H9 (cell line): ENCODE measurements around the gene EPHA3. TPM values are rescaled to one million over a fixed set of nuclear protein-coding genes. Genes with fewer than 3 reads are reported as not detected.

Source experiments
- DNase-seq: peaks from one replicate; pipeline ENCODE4 v3.0.0-alpha.2; 2017
- H2AFZ ChIP-seq: one replicate; pipeline ENCODE4 v1.6.1; 2013; ENCODE audit warnings: mild to moderate bottlenecking, low read length, control low read depth, moderate library complexity
- H2AK5ac ChIP-seq: 2 replicates; pipeline ENCODE4 v1.6.1; 2013; ENCODE audit warnings: low read length, control low read depth, mixed read lengths; ENCODE audit not compliant: insufficient read length
- H2BK120ac ChIP-seq: one replicate; pipeline ENCODE4 v1.6.1; 2013; ENCODE audit warnings: low read depth, mild to moderate bottlenecking, low read length, control low read depth, inconsistent platforms; ENCODE audit not compliant: poor library complexity, severe bottlenecking
- H2BK12ac ChIP-seq: 2 replicates; pipeline ENCODE4 v1.6.1; 2013; ENCODE audit warnings: low read length, control low read depth, mixed read lengths, low read depth; ENCODE audit not compliant: insufficient read length
- H2BK15ac ChIP-seq: 2 replicates; pipeline ENCODE4 v1.6.1; 2013; ENCODE audit warnings: low read depth, low read length, control low read depth
- H2BK20ac ChIP-seq: one replicate; pipeline ENCODE4 v1.6.1; 2013; ENCODE audit warnings: low read depth, mild to moderate bottlenecking, low read length, control low read depth, inconsistent platforms; ENCODE audit not compliant: poor library complexity, severe bottlenecking
- H2BK5ac ChIP-seq: 2 replicates; pipeline ENCODE4 v1.6.1; 2013; ENCODE audit warnings: low read length, control low read depth, mixed read lengths; ENCODE audit not compliant: insufficient read length
- H3K14ac ChIP-seq: 2 replicates; pipeline ENCODE4 v1.6.1; 2013; ENCODE audit warnings: low read length, control low read depth; ENCODE audit not compliant: insufficient read depth
- H3K18ac ChIP-seq: 2 replicates; pipeline ENCODE4 v1.6.1; 2013; ENCODE audit warnings: low read depth, mild to moderate bottlenecking, mixed read lengths, low read length, control low read depth; ENCODE audit not compliant: insufficient read length
- H3K23ac ChIP-seq: 2 replicates; pipeline ENCODE4 v1.6.1; 2013; ENCODE audit warnings: low read length, control low read depth, mixed read lengths, low read depth; ENCODE audit not compliant: insufficient read length
- H3K23me2 ChIP-seq: 2 replicates; pipeline ENCODE4 v1.6.1; 2013; ENCODE audit warnings: low read depth, mild to moderate bottlenecking, mixed read lengths, low read length, control low read depth; ENCODE audit not compliant: insufficient read length, poor library complexity, severe bottlenecking
- H3K27ac ChIP-seq: 2 replicates; pipeline ENCODE4 v1.5.1; 2013; ENCODE audit warnings: low read length, control low read depth, mixed read lengths, low read depth; ENCODE audit not compliant: insufficient read length
- H3K27me3 ChIP-seq: 2 replicates; pipeline ENCODE4 v1.6.1; 2013; ENCODE audit warnings: low read length, control low read depth, inconsistent platforms; ENCODE audit not compliant: insufficient read depth
- H3K4ac ChIP-seq: 2 replicates; pipeline ENCODE4 v1.6.1; 2013; ENCODE audit warnings: low read depth, mild to moderate bottlenecking, control low read depth, inconsistent platforms, low read length, moderate library complexity
- H3K4me1 ChIP-seq: 2 replicates; pipeline ENCODE4 v1.6.1; 2013; ENCODE audit warnings: low read length, control low read depth, inconsistent platforms; ENCODE audit not compliant: insufficient read depth
- H3K4me2 ChIP-seq: 2 replicates; pipeline ENCODE4 v1.6.1; 2013; ENCODE audit warnings: low read length, control low read depth, mixed read lengths; ENCODE audit not compliant: insufficient read length, insufficient read depth
- H3K56ac ChIP-seq: 2 replicates; pipeline ENCODE4 v1.6.1; 2013; ENCODE audit warnings: low read depth, mild to moderate bottlenecking, mixed read lengths, low read length, control low read depth; ENCODE audit not compliant: insufficient read length
- H3K79me1 ChIP-seq: 2 replicates; pipeline ENCODE4 v1.6.1; 2013; ENCODE audit warnings: low read depth, mild to moderate bottlenecking, moderate library complexity, low read length, control low read depth, inconsistent platforms; ENCODE audit not compliant: insufficient read depth, poor library complexity, severe bottlenecking
- H3K79me2 ChIP-seq: 2 replicates; pipeline ENCODE4 v1.6.1; 2013; ENCODE audit warnings: low read length, control low read depth, inconsistent platforms; ENCODE audit not compliant: insufficient read depth
- H3K9ac ChIP-seq: 2 replicates; pipeline ENCODE4 v1.6.1; 2013; ENCODE audit warnings: low read length, control low read depth, mixed read lengths; ENCODE audit not compliant: insufficient read length; ENCODE audit errors: extremely low read depth
- H3K9me3 ChIP-seq: one replicate; pipeline ENCODE4 v1.6.1; 2013; ENCODE audit warnings: low read depth, low read length, inconsistent platforms; ENCODE audit not compliant: control insufficient read depth
- H3T11ph ChIP-seq: one replicate; pipeline ENCODE4 v1.6.1; 2013; ENCODE audit warnings: mild to moderate bottlenecking, low read length, control low read depth, inconsistent platforms
- H4K20me1 ChIP-seq: one replicate; pipeline ENCODE4 v1.6.1; 2013; ENCODE audit not compliant: control insufficient read depth, insufficient read length, insufficient read depth
- H4K5ac ChIP-seq: 2 replicates; pipeline ENCODE4 v1.6.1; 2013; ENCODE audit warnings: low read depth, mild to moderate bottlenecking, mixed read lengths, low read length, control low read depth; ENCODE audit not compliant: insufficient read length
- H4K8ac ChIP-seq: replicated peaks from 2 replicates; pipeline ENCODE4 v1.6.1; 2013; ENCODE audit warnings: low read length, control low read depth, mixed read lengths, low read depth; ENCODE audit not compliant: insufficient read length
- H4K91ac ChIP-seq: 2 replicates; pipeline ENCODE4 v1.6.1; 2013; ENCODE audit warnings: low read depth, mild to moderate bottlenecking, moderate library complexity, mixed read lengths, low read length, control low read depth; ENCODE audit not compliant: insufficient read length
- H3K27ac Mint-ChIP-seq, 3 experiments: 2 replicates in 2 of 3; 3 replicates in 1 of 3; pipeline ENCODE4 v1.8.0; 2020 to 2021; ENCODE audit warnings: mixed read lengths in 3 of 3, mild to moderate bottlenecking in 1 of 3, moderate library complexity in 1 of 3
- H3K27me3 Mint-ChIP-seq: 2 replicates; pipeline ENCODE4 v1.8.0; 2021; ENCODE audit warnings: low read depth, mild to moderate bottlenecking, moderate library complexity, mixed read lengths
- H3K36me3 Mint-ChIP-seq, 3 experiments: 2 replicates in 2 of 3; 3 replicates in 1 of 3; pipeline ENCODE4 v1.8.0; 2020 to 2021; ENCODE audit warnings: low read depth in 3 of 3, mixed read lengths in 3 of 3; ENCODE audit not compliant: insufficient read depth in 1 of 3
- H3K4me1 Mint-ChIP-seq, 2 experiments: 2 replicates each; pipeline ENCODE4 v1.8.0; 2020; ENCODE audit warnings: mixed read lengths in 2 of 2
- H3K4me3 Mint-ChIP-seq, 2 experiments: 2 replicates in 1 of 2; 3 replicates in 1 of 2; pipeline ENCODE4 v1.8.0; 2020 to 2021; ENCODE audit warnings: mild to moderate bottlenecking in 2 of 2, mixed read lengths in 2 of 2, moderate library complexity in 1 of 2
- H3K9me3 Mint-ChIP-seq, 2 experiments: 2 replicates in 1 of 2; 3 replicates in 1 of 2; pipeline ENCODE4 v1.8.0; 2020; ENCODE audit warnings: mild to moderate bottlenecking in 2 of 2, mixed read lengths in 2 of 2, moderate library complexity in 1 of 2
- WGBS: extraction: QIAGEN DNeasy Blood & Tissue Kit; methylation state at CpG from one replicate; pipeline ENCODE4 v1.1.7; 2013; ENCODE audit warnings: missing lambda C conversion rate, low lambda C conversion rate, mixed read lengths; ENCODE audit not compliant: insufficient read length; ENCODE audit errors: extremely low coverage; 5-methylcytosine and 5-hydroxymethylcytosine counted together
- total RNA-seq: library from RNA; stranded (reverse); gene quantifications from 2 replicates; pipeline ENCODE4 v1.2.1, GENCODE V29; 2021
- TF ChIP-seq, protein P1 (sequence below): fragments of 200-600 bp; sonication (generic); conservative IDR thresholded peaks from 3 replicates; pipeline ENCODE4 v1.8.0; 2021; ENCODE audit warnings: antibody characterized with exemption, mild to moderate bottlenecking

The EPHA3 gene
- total RNA-seq, 1 experiment from 2014 or later: 0.66 TPM

DNA sequence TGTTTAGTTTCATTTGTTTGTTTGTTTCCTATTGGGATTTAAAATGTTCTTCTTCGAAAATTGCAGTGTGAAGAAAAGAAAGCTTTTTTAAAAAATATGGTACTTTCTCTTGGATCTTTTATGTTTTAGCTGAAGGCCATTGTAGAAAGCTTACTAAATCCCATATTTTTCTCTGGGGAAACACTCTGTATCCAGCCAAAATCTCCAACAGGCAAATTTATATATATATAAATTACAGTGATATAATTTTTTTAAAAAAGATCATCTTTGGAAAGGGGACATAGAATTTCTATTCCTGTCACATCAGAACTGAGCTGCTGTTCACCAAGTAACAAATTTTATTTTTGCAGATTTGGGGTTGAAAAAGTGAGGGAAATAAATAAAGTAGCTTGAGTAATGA, 19.6 kb upstream of the EPHA3 start:
- Histone ChIP-seq H3K4ac (no peak overlapping the region), H2BK120ac (no peak overlapping the region), H3K4me1 (no peaks in the 10 kb centered on the region), H3K27ac (no peak overlapping the region), H3K23me2 (no peaks in the 10 kb centered on the region), H2BK5ac (no peak overlapping the region), H3K27me3 (no peaks in the 10 kb centered on the region), H2AFZ (no peak overlapping the region), H3K9ac (no peak overlapping the region), H4K20me1 (no peaks in the 10 kb centered on the region), H3K56ac (no peak overlapping the region), H2BK12ac (no peak overlapping the region), H3K79me2 (no peaks in the 10 kb centered on the region), H3K14ac (no peak overlapping the region), H3K18ac (no peak overlapping the region), H4K91ac (no peak overlapping the region), H3K79me1 (no peaks in the 10 kb centered on the region), H2BK15ac (no peak overlapping the region), H3K23ac (no peak overlapping the region), H3K4me2 (no peak overlapping the region), H4K8ac (no peak overlapping the region), H3T11ph (no peak overlapping the region), H2BK20ac (no peak overlapping the region), H2AK5ac (no peak overlapping the region), H4K5ac (no peak overlapping the region), H3K9me3 (no peaks in the 10 kb centered on the region)
- no CpG with 5 or more reads among the region's 1 CpG for WGBS
- Mint-ChIP-seq H3K9me3 (0 out of 5 replicates have a peak, but pooled peaks cover 0 to 2% of the 10 kb centered on the region in 2 experiments), H3K36me3 (no peaks in the 10 kb centered on the region), H3K4me3 (no peak overlapping the region), H3K27me3 (no peaks in the 10 kb centered on the region), H3K4me1 (peaks cover 3 to 4% of the 10 kb centered on the region in 2 experiments; a peak in 1 of 4 replicates), H3K27ac (no peak overlapping the region)
- DNase-seq: no peak
- TF ChIP-seq, protein P1, sequence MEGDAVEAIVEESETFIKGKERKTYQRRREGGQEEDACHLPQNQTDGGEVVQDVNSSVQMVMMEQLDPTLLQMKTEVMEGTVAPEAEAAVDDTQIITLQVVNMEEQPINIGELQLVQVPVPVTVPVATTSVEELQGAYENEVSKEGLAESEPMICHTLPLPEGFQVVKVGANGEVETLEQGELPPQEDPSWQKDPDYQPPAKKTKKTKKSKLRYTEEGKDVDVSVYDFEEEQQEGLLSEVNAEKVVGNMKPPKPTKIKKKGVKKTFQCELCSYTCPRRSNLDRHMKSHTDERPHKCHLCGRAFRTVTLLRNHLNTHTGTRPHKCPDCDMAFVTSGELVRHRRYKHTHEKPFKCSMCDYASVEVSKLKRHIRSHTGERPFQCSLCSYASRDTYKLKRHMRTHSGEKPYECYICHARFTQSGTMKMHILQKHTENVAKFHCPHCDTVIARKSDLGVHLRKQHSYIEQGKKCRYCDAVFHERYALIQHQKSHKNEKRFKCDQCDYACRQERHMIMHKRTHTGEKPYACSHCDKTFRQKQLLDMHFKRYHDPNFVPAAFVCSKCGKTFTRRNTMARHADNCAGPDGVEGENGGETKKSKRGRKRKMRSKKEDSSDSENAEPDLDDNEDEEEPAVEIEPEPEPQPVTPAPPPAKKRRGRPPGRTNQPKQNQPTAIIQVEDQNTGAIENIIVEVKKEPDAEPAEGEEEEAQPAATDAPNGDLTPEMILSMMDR: no peak
